Heart right ventricle (tissue), 16 donors: ENCODE data around the gene PLEKHA5. TPM values are rescaled to one million over a fixed set of nuclear protein-coding genes. Genes with fewer than 3 reads are reported as not detected.

Source experiments
- ATAC-seq, 8 donors: fragments of 200-7000 bp; cut with Tn5 transposase; one replicate each; pipeline ENCODE4 v1.9.1; 2020; ENCODE audit warnings: mild to moderate bottlenecking in 8 of 8, moderate library complexity in 8 of 8, moderate number of reproducible peaks in 1 of 8
- DNase-seq, 2 donors: peaks; one replicate each; pipeline ENCODE4 v3.0.0-alpha.2; 2020
- H3K27ac ChIP-seq, 10 donors: fragments of 200-600 bp; sonication (generic) in 2 of 10; one replicate each; pipeline versions ENCODE4 v1.5.0 to v1.8.0; 2020 to 2022; ENCODE audit warnings: mild to moderate bottlenecking in 3 of 10
- H3K27me3 ChIP-seq, 7 donors: fragments of 200-600 bp; one replicate each; pipeline ENCODE4 v1.8.0; 2021 to 2022; ENCODE audit warnings: mild to moderate bottlenecking in 2 of 7
- H3K36me3 ChIP-seq, 9 donors: fragments of 200-600 bp; sonication (generic) in 1 of 9; one replicate each; pipeline versions ENCODE4 v1.5.0 to v1.8.0; 2020 to 2022; ENCODE audit warnings: mild to moderate bottlenecking in 2 of 9
- H3K4me1 ChIP-seq, 9 donors: fragments of 200-600 bp; sonication (generic) in 1 of 9; one replicate each; pipeline versions ENCODE4 v1.5.0 to v1.8.0; 2020 to 2022; ENCODE audit warnings: mild to moderate bottlenecking in 4 of 9
- H3K4me3 ChIP-seq, 10 donors: fragments of 200-600 bp; sonication (generic) in 2 of 10; one replicate each; pipeline versions ENCODE4 v1.5.0 to v1.8.0; 2020 to 2022; ENCODE audit warnings: mild to moderate bottlenecking in 7 of 10, moderate library complexity in 2 of 10
- H3K9me3 ChIP-seq, 11 donors: fragments of 200-600 bp in 10 of 11; sonication (generic) in 2 of 11; one replicate each; pipeline versions ENCODE4 v1.5.0 to v1.8.0; 2013 to 2022; ENCODE audit warnings: mild to moderate bottlenecking in 2 of 11, control low read depth in 1 of 11, moderate library complexity in 1 of 11
- CTCF ChIP-seq, 9 donors: fragments of 200-600 bp; sonication (generic) in 2 of 9; IDR thresholded peaks; one replicate each; pipeline versions ENCODE4 v1.5.0 to v1.8.0; 2021 to 2022; ENCODE audit warnings: antibody characterized with exemption in 9 of 9, mild to moderate bottlenecking in 5 of 9, moderate library complexity in 1 of 9
- WGBS, 2 donors: extraction: QIAGEN DNeasy Blood & Tissue Kit; methylation state at CpG; one replicate each; pipeline ENCODE4 v1.1.7; 2013; ENCODE audit warnings: inconsistent platforms in 1 of 2; 5-methylcytosine and 5-hydroxymethylcytosine counted together
- intact Hi-C, 10 donors: fragments of 100-400 bp; cut with DNase I; formaldehyde crosslinking; loops; one replicate each; pipeline versions ENCODE4 v1.11.1 to v1.14.2; 2022
- polyA plus RNA-seq, 2 donors: library from polyadenylated mRNA; stranded (reverse); fragments of 200-250 nt; gene quantifications; one replicate each; pipeline ENCODE4 v1.2.3, GENCODE V29; 2013
- total RNA-seq, 10 donors: library from RNA; stranded (reverse); fragmentation: NEBNext Ultra II Directional in 3 of 10; extraction: Animal tissue kit (Norgen Biotek cat#: 25700) in 3 of 10; gene quantifications; one replicate each; pipeline versions ENCODE4 v1.2.1 to v1.2.4, GENCODE V29; 2021 to 2023
- donor health status: Arrhythmogenic right ventricular cardiomyopathy.
- donor health status: ischemic (EF 13 %, LVEDD 7.1; RV severe dilation, severe dysfunction).
- donor health status: healthy with polysubstance abuse.
- donor health status: DM: no; HTN: yes; CAD: no.
- donor health status: DM: no; HTN: no; CAD: no.
- donor health status: ischemic (EF 25% LVEDD 6.9; RV normal size, moderate dysfunction).
- donor health status: ischemic (EF 25% LVEDD 5.7; RV mildly dilated, moderate dysfunction).
- donor health status: healthy.
- donor health status: DM: yes; HTN: yes; CAD: no.
- donor health status: Ischemic cardiomyopathy.
- donor health status: ischemic (EF 35%, LVEDD 5.7; RV mildly dilated, moderate dysfunction).
- donor health status: nonischemic (EF 11% LVEDD 7.7; RV severe dilation, severe dysfunction).
- donor health status: DM: yes; HTN: yes; CAD: no.
- donor health status: PGD.
- donor health status: ischemic (EF 29% LVEDD 5.4; RV normal size, mild dysfunction).
- donor health status: nonischemic (EF 23%, LVEDD 6.1; RV moderate dilation, normal function).

The PLEKHA5 gene
- total and polyA plus RNA-seq, 12 donors: 11.8 to 77.1 (median 61.8) TPM

GRCh38 chr12:19138956-19139355 lies 9.4 kb downstream of the PLEKHA5 start:
- H3K4me1 ChIP-seq: peaks cover 0 to 48% (median 31%) of the 10 kb centered on the region in 9 donors
- ATAC-seq (no peak), DNase-seq (no peak)
- H3K9me3 ChIP-seq: no peaks in the 10 kb centered on the region
- H3K27ac ChIP-seq: peak overlapping the region in 1 of 10 donors; percentile 32
- intact Hi-C loops: loop anchor here in 1 of 10 donors (5.0 kb wide), 1 partner anchor 33 kb away; no protein-coding TSS in a partner anchor
- no peak overlapping the region for H3K4me3 ChIP-seq
- peaks cover 0 to 14% (median 0%) of the 10 kb centered on the region in 9 donors for H3K36me3 ChIP-seq
- no peaks in the 10 kb centered on the region for H3K27me3 ChIP-seq
- WGBS, 2 donors: 86 to 87% methylated on average over 3 of the region's 3 CpGs
- TF ChIP-seq CTCF (IDR thresholded peaks at IDR 0.05): no peak

- Histone ChIP-seq H3K27me3 (no peaks in the 10 kb centered on the region), H3K36me3 (peaks cover 0 to 18% (median 0%) of the 10 kb centered on the region in 9 donors), H3K9me3 (no peaks in the 10 kb centered on the region), H3K27ac (peak overlapping the region in 2 of 10 donors; percentile 11 to 32), H3K4me1 (peaks cover 0 to 56% (median 34%) of the 10 kb centered on the region in 9 donors), H3K4me3 (no peak overlapping the region)
- peak in 2 of 8 donors; percentile 46 to 51 for ATAC-seq
- intact Hi-C loops: loop anchor here in 1 of 10 donors (5.0 kb wide), 1 partner anchor 33 kb away; no protein-coding TSS in a partner anchor
- TF ChIP-seq CTCF (IDR thresholded peaks at IDR 0.05): no peak
- WGBS, 2 donors: 55 to 58% methylated on average over 3 of the region's 3 CpGs
- no peak for DNase-seq
These were observed 10.2 kb downstream of the PLEKHA5 start for GRCh38 chr12:19139615-19140194.

GRCh38 chr12:19140381-19141236 lies 11.1 kb downstream of the PLEKHA5 start:
- no peak for TF ChIP-seq CTCF (IDR thresholded peaks at IDR 0.05)
- H3K27ac ChIP-seq: peak overlapping the region in 3 of 10 donors; percentile 11 to 46 (median 32)
- H3K4me1 ChIP-seq: peaks cover 0 to 60% (median 37%) of the 10 kb centered on the region in 9 donors

GRCh38 chr12:19142499-19142898 lies 13.0 kb downstream of the PLEKHA5 start:
- H3K36me3 ChIP-seq: peaks cover 0 to 28% (median 0%) of the 10 kb centered on the region in 9 donors
- ATAC-seq (no peak), DNase-seq (no peak)
- no peaks in the 10 kb centered on the region for H3K9me3 ChIP-seq
- no peak overlapping the region for H3K27ac ChIP-seq
- no peak for TF ChIP-seq CTCF (IDR thresholded peaks at IDR 0.05)
- WGBS, 2 donors: 96 to 97% methylated on average over 2 of the region's 2 CpGs
- no peak overlapping the region for H3K4me3 ChIP-seq
- H3K4me1 ChIP-seq: peaks cover 0 to 54% (median 29%) of the 10 kb centered on the region in 9 donors
- no peaks in the 10 kb centered on the region for H3K27me3 ChIP-seq
- intact Hi-C loops: no loop called here

More at GRCh38 chr12:19140381-19141236, 11.1 kb downstream of the PLEKHA5 start:
- no peak overlapping the region for H3K4me3 ChIP-seq
- ATAC-seq: peak in 2 of 8 donors; percentile 26 to 29
- intact Hi-C loops: no loop called here
- WGBS, 2 donors: 83 to 84% methylated on average over 8 of the region's 8 CpGs
- H3K27me3 ChIP-seq: no peaks in the 10 kb centered on the region
- peaks cover 0 to 26% (median 0%) of the 10 kb centered on the region in 9 donors for H3K36me3 ChIP-seq
- no peaks in the 10 kb centered on the region for H3K9me3 ChIP-seq
- DNase-seq: no peak
